Smooth muscle cell (in vitro differentiated cells): ENCODE data around the gene LAT. TPM values are rescaled to one million over a fixed set of nuclear protein-coding genes. Genes with fewer than 3 reads are reported as not detected.
"Not testable (repeated sequence)": the region's sequence is repeated elsewhere in the genome, so short reads cannot be mapped to it uniquely, and the experiment has no call there.

Experiments
- DNase-seq: peaks from one replicate; lab custom pipeline; 2025; ENCODE audit not compliant: unreplicated experiment; lab: John Stamatoyannopoulos, UW
- H2AFZ ChIP-seq: fragments of 200-600 bp; sonication (generic); 2 replicates; pipeline ENCODE4 v1.6.0; 2016; ENCODE audit warnings: antibody characterized with exemption, low read depth, mild to moderate bottlenecking
- H3F3A ChIP-seq: fragments of 200-600 bp; sonication (generic); 2 replicates; pipeline ENCODE4 v1.6.0; 2017; ENCODE audit warnings: antibody characterized with exemption, low read depth
- H3K27ac ChIP-seq: fragments of 200-600 bp; sonication (generic); 2 replicates; pipeline ENCODE4 v1.5.1; 2016; ENCODE audit warnings: low read depth, mild to moderate bottlenecking
- H3K27me3 ChIP-seq: fragments of 200-600 bp; sonication (generic); 2 replicates; pipeline ENCODE4 v1.6.1; 2016; ENCODE audit warnings: low read depth, mild to moderate bottlenecking
- H3K36me3 ChIP-seq: fragments of 200-600 bp; sonication (generic); 2 replicates; pipeline ENCODE4 v1.5.1; 2016; ENCODE audit warnings: low read depth
- H3K4me1 ChIP-seq: fragments of 200-600 bp; sonication (generic); 2 replicates; pipeline ENCODE4 v1.5.1; 2016; ENCODE audit warnings: low read depth
- H3K4me2 ChIP-seq: fragments of 200-600 bp; sonication (generic); 2 replicates; pipeline ENCODE4 v1.6.0; 2016; ENCODE audit warnings: mild to moderate bottlenecking
- H3K4me3 ChIP-seq: fragments of 200-600 bp; sonication (generic); 2 replicates; pipeline ENCODE4 v1.5.1; 2016; ENCODE audit warnings: mild to moderate bottlenecking
- H3K79me2 ChIP-seq: fragments of 200-600 bp; sonication (generic); 2 replicates; pipeline ENCODE4 v1.6.0; 2016; ENCODE audit warnings: low read depth, mild to moderate bottlenecking
- H3K9ac ChIP-seq: fragments of 200-600 bp; sonication (generic); 2 replicates; pipeline ENCODE4 v1.6.0; 2016; ENCODE audit warnings: low read depth
- H3K9me3 ChIP-seq: fragments of 200-600 bp; sonication (generic); replicated peaks from 2 replicates; pipeline ENCODE4 v1.5.1; 2016; ENCODE audit warnings: low read depth
- H4K20me1 ChIP-seq: fragments of 200-600 bp; sonication (generic); 2 replicates; pipeline ENCODE4 v1.6.0; 2016; ENCODE audit warnings: low read depth
- WGBS: methylation state at CpG from one replicate; pipeline ENCODE4 v1.1.7; 2016; ENCODE audit warnings: low lambda C conversion rate; 5-methylcytosine and 5-hydroxymethylcytosine counted together
- polyA plus RNA-seq: library from polyadenylated mRNA; unstranded; fragments of >200 nt; fragmentation: Nextera tagmentation; extraction: Ambion mirVana; gene quantifications from 2 replicates; pipeline ENCODE4 v1.2.1, GENCODE V29; 2016
- total RNA-seq: library from RNA; depleted of rRNA; stranded (reverse); fragments of >200 nt; gene quantifications from 2 replicates; pipeline ENCODE4 v1.2.3, GENCODE V29; 2014
- TF ChIP-seq, protein P1 (sequence below): fragments of 200-600 bp; sonication (generic); IDR thresholded peaks from 2 replicates; pipeline ENCODE4 v1.5.1; 2017; ENCODE audit warnings: borderline replicate concordance, mild to moderate bottlenecking, antibody characterized with exemption; ENCODE audit not compliant: insufficient read depth, poor library complexity, severe bottlenecking

The LAT gene
- total and polyA plus RNA-seq, 2 experiments from 2014 or later = 3.5 to 8.2 TPM

DNA sequence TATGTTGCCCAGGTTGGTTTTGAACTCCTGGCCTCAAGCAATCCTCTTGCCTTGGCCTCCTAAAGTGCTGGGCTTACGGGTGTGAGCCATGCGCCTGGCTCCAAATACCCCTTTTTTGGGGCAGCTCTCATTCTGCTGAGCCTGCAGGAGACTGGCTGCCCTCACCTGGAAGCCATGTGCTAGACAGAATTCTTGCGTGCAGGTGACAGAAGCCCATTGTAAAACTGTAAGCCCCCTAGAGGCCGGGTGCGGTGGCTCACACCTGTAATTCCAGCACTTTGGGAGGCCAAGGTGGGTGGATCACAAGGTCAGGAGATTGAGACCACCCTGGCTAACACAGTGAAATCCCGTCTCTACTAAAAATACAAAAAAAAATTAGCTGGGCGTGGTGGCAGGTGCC is 4.5 kb upstream of the LAT start:
- not testable (repeated sequence) for H4K20me1 ChIP-seq, DNase-seq, H2AFZ ChIP-seq, H3K27ac ChIP-seq, H3F3A ChIP-seq, H3K9me3 ChIP-seq, H3K4me1 ChIP-seq, H3K36me3 ChIP-seq, H3K27me3 ChIP-seq, H3K9ac ChIP-seq, H3K4me2 ChIP-seq, H3K4me3 ChIP-seq
- TF ChIP-seq, protein P1, sequence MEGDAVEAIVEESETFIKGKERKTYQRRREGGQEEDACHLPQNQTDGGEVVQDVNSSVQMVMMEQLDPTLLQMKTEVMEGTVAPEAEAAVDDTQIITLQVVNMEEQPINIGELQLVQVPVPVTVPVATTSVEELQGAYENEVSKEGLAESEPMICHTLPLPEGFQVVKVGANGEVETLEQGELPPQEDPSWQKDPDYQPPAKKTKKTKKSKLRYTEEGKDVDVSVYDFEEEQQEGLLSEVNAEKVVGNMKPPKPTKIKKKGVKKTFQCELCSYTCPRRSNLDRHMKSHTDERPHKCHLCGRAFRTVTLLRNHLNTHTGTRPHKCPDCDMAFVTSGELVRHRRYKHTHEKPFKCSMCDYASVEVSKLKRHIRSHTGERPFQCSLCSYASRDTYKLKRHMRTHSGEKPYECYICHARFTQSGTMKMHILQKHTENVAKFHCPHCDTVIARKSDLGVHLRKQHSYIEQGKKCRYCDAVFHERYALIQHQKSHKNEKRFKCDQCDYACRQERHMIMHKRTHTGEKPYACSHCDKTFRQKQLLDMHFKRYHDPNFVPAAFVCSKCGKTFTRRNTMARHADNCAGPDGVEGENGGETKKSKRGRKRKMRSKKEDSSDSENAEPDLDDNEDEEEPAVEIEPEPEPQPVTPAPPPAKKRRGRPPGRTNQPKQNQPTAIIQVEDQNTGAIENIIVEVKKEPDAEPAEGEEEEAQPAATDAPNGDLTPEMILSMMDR = peak; percentile 5
- WGBS = 91% methylated on average over 7 of the region's 7 CpGs
- H3K79me2 ChIP-seq = peaks cover 11% of the 10 kb centered on the region

DNA sequence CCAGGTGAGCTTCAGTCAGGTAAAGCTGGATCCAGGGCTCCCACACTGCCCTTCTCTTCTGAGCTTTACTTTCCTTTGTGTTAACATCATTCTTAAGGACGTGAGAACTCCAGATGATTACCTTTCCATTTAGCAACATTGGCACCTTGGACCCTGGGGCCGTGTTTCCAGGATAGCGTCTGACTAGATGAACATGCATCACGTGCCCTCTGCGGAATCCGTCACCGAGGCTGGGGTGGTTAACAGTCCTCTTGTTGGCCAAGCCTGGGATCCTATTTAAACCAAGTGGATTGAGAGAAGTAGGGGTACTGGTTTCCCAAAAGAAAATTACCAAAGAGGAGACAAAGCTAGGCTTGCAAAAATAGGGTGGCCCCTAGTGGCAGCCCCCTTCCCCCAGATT is 3.9 kb upstream of the LAT start:
- no peaks in the 10 kb centered on the region for H3F3A ChIP-seq
- 98% methylated on average over 7 of the region's 7 CpGs for WGBS

DNA sequence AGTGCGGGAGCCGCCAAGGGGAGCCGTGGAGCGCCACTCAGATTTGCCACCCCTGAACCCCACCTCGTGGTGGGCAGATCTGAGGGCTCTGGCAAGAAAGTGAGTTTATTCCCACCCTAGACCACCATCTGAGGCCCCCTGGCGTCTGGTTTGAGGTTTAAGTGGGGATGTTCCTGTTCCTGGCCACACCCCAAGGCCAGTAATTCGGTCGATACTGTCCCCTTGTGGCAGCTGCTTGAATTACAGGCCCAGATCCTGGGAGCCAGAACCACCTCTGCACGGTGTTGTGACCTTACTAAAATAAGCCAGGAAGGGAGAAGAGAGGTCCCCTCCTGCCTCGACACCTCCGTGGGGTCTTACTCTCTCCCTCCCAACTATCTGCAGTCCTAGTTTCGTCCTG is 3.3 kb upstream of the LAT start:
- no peaks in the 10 kb centered on the region for H3F3A ChIP-seq
- TF ChIP-seq, protein P1 = peak; percentile 48
- no peak overlapping the region for H3K9ac ChIP-seq
- no peak for DNase-seq
- no peak overlapping the region for H3K4me2 ChIP-seq
- no peaks in the 10 kb centered on the region for H3K9me3 ChIP-seq
- H3K4me1 ChIP-seq = no peaks in the 10 kb centered on the region
- H3K4me3 ChIP-seq = no peak overlapping the region
- peaks cover 4% of the 10 kb centered on the region for H3K79me2 ChIP-seq
- no peak overlapping the region for H3K27ac ChIP-seq
- H2AFZ ChIP-seq = no peak overlapping the region
- H3K27me3 ChIP-seq = no peaks in the 10 kb centered on the region
- 91% methylated on average over 12 of the region's 12 CpGs for WGBS
- no peaks in the 10 kb centered on the region for H3K36me3 ChIP-seq
- no peaks in the 10 kb centered on the region for H4K20me1 ChIP-seq

More for the DNA sequence above, 3.9 kb upstream of the LAT start:
- no peaks in the 10 kb centered on the region for H3K9me3 ChIP-seq
- H2AFZ ChIP-seq = no peak overlapping the region
- no peak overlapping the region for H3K9ac ChIP-seq
- no peaks in the 10 kb centered on the region for H3K27me3 ChIP-seq
- TF ChIP-seq, protein P1 = no peak
- H3K4me1 ChIP-seq = no peaks in the 10 kb centered on the region
- H4K20me1 ChIP-seq = no peaks in the 10 kb centered on the region
- no peaks in the 10 kb centered on the region for H3K36me3 ChIP-seq
- H3K4me3 ChIP-seq = no peak overlapping the region
- H3K4me2 ChIP-seq = no peak overlapping the region
- H3K27ac ChIP-seq = no peak overlapping the region
- peaks cover 6% of the 10 kb centered on the region for H3K79me2 ChIP-seq
- DNase-seq = no peak

DNA sequence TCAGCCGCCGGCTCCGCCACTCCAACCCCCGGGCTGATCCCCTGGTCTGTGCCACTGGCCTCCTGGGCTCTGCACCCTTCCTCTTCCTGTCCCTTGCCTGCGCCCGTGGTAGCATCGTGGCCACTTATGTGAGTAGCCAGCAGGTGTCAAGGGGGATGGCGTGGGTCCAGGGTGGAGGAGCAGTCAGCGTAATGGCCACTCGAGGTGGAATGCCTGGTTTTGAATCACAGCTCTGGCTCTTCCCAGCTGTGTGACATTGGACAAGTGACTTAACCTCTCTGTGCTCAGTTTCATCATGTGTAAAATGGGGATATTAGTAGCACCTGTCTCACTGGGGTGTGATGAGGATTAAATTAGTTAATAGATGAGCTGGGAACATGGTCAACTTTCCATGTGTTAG is 2.4 kb upstream of the LAT start:
- over 99% methylated on average over 10 of the region's 10 CpGs for WGBS
- Histone ChIP-seq H3F3A (no peaks in the 10 kb centered on the region), H3K4me3 (no peak overlapping the region), H2AFZ (no peak overlapping the region), H3K4me1 (no peaks in the 10 kb centered on the region), H3K27me3 (no peaks in the 10 kb centered on the region), H3K36me3 (peaks cover 3% of the 10 kb centered on the region), H3K4me2 (no peak overlapping the region), H3K9ac (no peak overlapping the region), H3K27ac (no peak overlapping the region), H3K9me3 (no peaks in the 10 kb centered on the region), H4K20me1 (no peaks in the 10 kb centered on the region), H3K79me2 (no peaks in the 10 kb centered on the region)
- TF ChIP-seq, protein P1 = no peak
- DNase-seq = no peak
